K562 (cell line): Measurements from ENCODE around the gene CNTNAP4. TPM values are rescaled to one million over a fixed set of nuclear protein-coding genes. Genes with fewer than 3 reads are reported as not detected.

ENCODE experiments used
- ATAC-seq: fragments of 200-7000 bp; cut with Tn5 transposase; 3 replicates; pipeline ENCODE4 v1.9.1; 2020; ENCODE audit warnings: moderate library complexity
- BruUV-seq: library from RNA; stranded (reverse); fragments of 400-500 nt; replicated peaks from 2 replicates; lab custom pipeline; 2021; lab: Mats Ljungman, UMichigan
- CTCF ChIA-PET: fragments of 300-600 bp; formaldehyde crosslinking; extraction: SDS; loops from one replicate; lab custom pipeline; 2021; ENCODE audit warnings: low intra/inter-chr PET ratio; lab: Yijun Ruan, JAX
- POLR2A ChIA-PET: fragments of 300-600, 350-650 bp; sonication (Branson Sonifier 250); formaldehyde crosslinking; extraction: SDS; loops from one replicate; lab custom pipeline; 2021; ENCODE audit warnings: antibody characterized with exemption, inconsistent platforms; lab: Yijun Ruan, JAX
- DNase-seq, 4 experiments: peaks; one replicate each; pipeline versions ENCODE4 v3.0.0 to v3.0.0-alpha.2; 2011 to 2018; ENCODE audit warnings: low spot score in 3 of 4, mixed read lengths in 3 of 4; ENCODE audit errors: extremely low read depth in 1 of 4
- FAIRE-seq: peaks from 2 replicates; lab custom pipeline; 2011; peaks lifted over from hg19 to GRCh38; lab: Jason Lieb, UNC
- H2AFZ ChIP-seq: 2 replicates; pipeline ENCODE4 v1.6.0; 2011; ENCODE audit warnings: low read depth, low read length, control low read depth, inconsistent platforms
- H3K27ac ChIP-seq: fragments of 200-600 bp; 3 replicates; pipeline ENCODE4 v1.8.0; 2011; ENCODE audit warnings: low read depth, mild to moderate bottlenecking, control low read depth, inconsistent platforms, low read length, moderate library complexity, mixed read lengths; ENCODE audit errors: extremely low read depth
- H3K27me3 ChIP-seq, 2 experiments: fragments of 300-600 bp in 1 of 2; 2 replicates in 1 of 2; 3 replicates in 1 of 2; pipeline versions ENCODE4 v1.6.0 to v1.8.0; 2011; ENCODE audit warnings: inconsistent platforms in 2 of 2, low read length in 2 of 2, mild to moderate bottlenecking in 1 of 2, mixed read lengths in 1 of 2, moderate library complexity in 1 of 2; ENCODE audit not compliant: control insufficient read depth in 2 of 2, insufficient read depth in 2 of 2
- H3K36me3 ChIP-seq: fragments of 300-600 bp; 3 replicates; pipeline ENCODE4 v1.8.0; 2011; ENCODE audit warnings: mild to moderate bottlenecking, low read length, inconsistent platforms; ENCODE audit not compliant: control insufficient read depth, insufficient read depth
- H3K4me1 ChIP-seq, 2 experiments: fragments of 200-600 bp in 1 of 2; replicated peaks in 1 of 2; 2 replicates in 1 of 2; 3 replicates in 1 of 2; pipeline versions ENCODE4 v1.5.1 to v1.8.0; 2011; ENCODE audit warnings: inconsistent platforms in 2 of 2, low read length in 2 of 2, mild to moderate bottlenecking in 1 of 2, mixed read lengths in 1 of 2, moderate library complexity in 1 of 2; ENCODE audit not compliant: control insufficient read depth in 2 of 2, insufficient read depth in 2 of 2
- H3K4me2 ChIP-seq: 2 replicates; pipeline ENCODE4 v1.6.1; 2011; ENCODE audit warnings: low read length, control low read depth, inconsistent platforms, mixed read lengths; ENCODE audit not compliant: insufficient read depth
- H3K4me3 ChIP-seq: fragments of 200-600 bp; sonication (generic), shearing (Covaris generic); 2 replicates; pipeline ENCODE4 v1.5.1; 2016; ENCODE audit warnings: control low read depth, inconsistent platforms
- H3K79me2 ChIP-seq: fragments of 200-600 bp; 3 replicates; pipeline ENCODE4 v1.8.0; 2011; ENCODE audit warnings: low read length, inconsistent platforms; ENCODE audit not compliant: control insufficient read depth, insufficient read depth
- H3K9ac ChIP-seq, 2 experiments: 2 replicates each; pipeline versions ENCODE4 v1.6.0 to v1.6.1; 2011; ENCODE audit warnings: low read depth in 2 of 2, low read length in 2 of 2, control low read depth in 1 of 2, inconsistent platforms in 1 of 2, mild to moderate bottlenecking in 1 of 2, mixed read lengths in 1 of 2; ENCODE audit not compliant: insufficient read depth in 1 of 2
- H3K9me1 ChIP-seq: one replicate; pipeline ENCODE4 v1.6.0; 2011; ENCODE audit warnings: inconsistent platforms, mild to moderate bottlenecking, low read length, moderate library complexity; ENCODE audit not compliant: control insufficient read depth, insufficient read depth
- H3K9me3 ChIP-seq: replicated peaks from 2 replicates; pipeline ENCODE4 v1.5.1; 2011; ENCODE audit warnings: low read depth, low read length, inconsistent platforms; ENCODE audit not compliant: control insufficient read depth, insufficient read depth
- H4K20me1 ChIP-seq: replicated peaks from 2 replicates; pipeline ENCODE4 v1.6.1; 2011; ENCODE audit warnings: low read length, inconsistent platforms, mixed read lengths; ENCODE audit not compliant: control insufficient read depth, insufficient read depth
- CTCF ChIP-seq, 3 experiments: IDR thresholded peaks in 2 of 3; conservative IDR thresholded peaks in 1 of 3; 2 replicates each; pipeline ENCODE4 v1.5.1; 2011 to 2012; ENCODE audit warnings: low read length in 3 of 3, mild to moderate bottlenecking in 3 of 3, control low read depth in 2 of 3, improper control_type of control experiment in 1 of 3, inconsistent platforms in 1 of 3, low read depth in 1 of 3, mixed read lengths in 1 of 3, moderate library complexity in 1 of 3; ENCODE audit not compliant: insufficient read depth in 2 of 3
- KLF10 ChIP-seq: fragments of 250-450 bp; sonication (Bioruptor Pico); IDR thresholded peaks from 2 replicates; pipeline ENCODE4 v1.6.1; 2021; ENCODE audit warnings: matching md5 sums
- SMC3 ChIP-seq: conservative IDR thresholded peaks from 2 replicates; pipeline ENCODE4 v1.6.1; 2011; ENCODE audit warnings: low read depth, low read length, improper control_type of control experiment; ENCODE audit not compliant: insufficient read depth
- STAT5A ChIP-seq: IDR thresholded peaks from 2 replicates; pipeline ENCODE4 v1.6.1; 2012; ENCODE audit warnings: low read length, inconsistent platforms, borderline replicate concordance
- ZBTB1 ChIP-seq: sonication (generic); formaldehyde crosslinking; IDR thresholded peaks from 2 replicates; pipeline ENCODE4 v1.8.1; 2023; ENCODE audit warnings: missing genetic modification reagents, low read depth, mild to moderate bottlenecking, borderline replicate concordance
- ZNF639 ChIP-seq, 2 experiments: fragments of 200-800 bp in 1 of 2; sonication (Bioruptor generic) in 1 of 2; sonication (generic) in 1 of 2; formaldehyde crosslinking in 1 of 2; IDR thresholded peaks in 1 of 2; conservative IDR thresholded peaks in 1 of 2; 2 replicates each; pipeline versions ENCODE4 v1.5.0 to v1.6.1; 2016 to 2020; ENCODE audit warnings: missing compliant biosample characterization in 1 of 2, missing genetic modification characterization in 1 of 2, missing genetic modification reagents in 1 of 2
- WGBS: fragments of 100-300 bp; shearing (Covaris generic); methylation state at CpG from one replicate; pipeline ENCODE4 v1.1.6; 2016; ENCODE audit warnings: low coverage, mixed read lengths; ENCODE audit not compliant: insufficient coverage; ENCODE audit errors: missing lambda C conversion rate; 5-methylcytosine and 5-hydroxymethylcytosine counted together
- in situ Hi-C: fragments of 300-500 bp; cut with MboI; formaldehyde crosslinking; loops from 4 replicates; pipeline ENCODE4 v1.15.0; 2018; ENCODE audit warnings: inconsistent platforms, mixed read lengths
- intact Hi-C: fragments of 100-400 bp; cut with micrococcal nuclease; formaldehyde crosslinking; loops from 2 replicates; pipeline ENCODE4 v1.14.2; 2022
- polyA plus RNA-seq, 8 experiments: library from polyadenylated mRNA; depleted of rRNA in 4 of 8; stranded (reverse) in 5 of 8; unstranded in 3 of 8; fragments of >200 nt; fragmentation: Nextera tagmentation in 2 of 8; fragmentation: Illumina TruSeq in 1 of 8; extraction: Ambion mirVana in 2 of 8; extraction: Trizol in 1 of 8; gene quantifications; 2 replicates each; pipeline versions ENCODE4 v1.2.1 to v1.2.3, GENCODE V29; 2011 to 2014; ENCODE audit warnings: inconsistent platforms in 1 of 8, missing spikeins in 1 of 8
- total RNA-seq, 7 experiments: library from RNA; depleted of rRNA in 6 of 7; stranded (reverse); fragments of >200 nt in 6 of 7; fragmentation: Illumina TruSeq in 2 of 7; extraction: Trizol in 2 of 7; gene quantifications; 2 replicates each; pipeline versions ENCODE4 v1.2.1 to v1.2.3, GENCODE V29; 2011 to 2021; ENCODE audit warnings: low replicate concordance in 1 of 7

The CNTNAP4 gene
- total and polyA plus RNA-seq, 9 of the 15 experiments (the other 6 are each of a cell fraction or from before 2014, with no cell fraction given), result not detected

- no peak for TF ChIP-seq CTCF (IDR thresholded peaks at IDR 0.05 in 2 of 3, conservative IDR thresholded peaks at IDR 0.05 in 1 of 3; ENCODE audit: insufficient read depth in 2 of 3, low read depth in 1 of 3, low read length in 3 of 3)
- TF ChIP-seq ZBTB1 (CRISPR knock-in tag), result no peak
- TF ChIP-seq ZNF639 (CRISPR knock-in tag; conservative IDR thresholded peaks at IDR 0.05 in 1 of 2, IDR thresholded peaks at IDR 0.05 in 1 of 2), result no peak
- no peak for TF ChIP-seq STAT5A
- TF ChIP-seq KLF10, result no peak
Observed at GRCh38 chr16:76228546-76229146, 48.6 kb upstream of the CNTNAP4 start (continued).

- WGBS, result 0% methylated on average over 5 of the region's 5 CpGs
- BruUV-seq, result no TSS peak
- H3K27ac ChIP-seq, result no peak overlapping the region
- ATAC-seq, result no peak
- H3K9me3 ChIP-seq, result no peaks in the 10 kb centered on the region
- no peak overlapping the region for H3K4me3 ChIP-seq
- POLR2A ChIA-PET, result no interaction called here
- no peaks in the 10 kb centered on the region for H3K79me2 ChIP-seq
- no peak overlapping the region for H3K4me2 ChIP-seq
- no peaks in the 10 kb centered on the region for H4K20me1 ChIP-seq
- no peak overlapping the region for H3K9ac ChIP-seq
- no peaks in the 10 kb centered on the region for H3K27me3 ChIP-seq
- no peaks in the 10 kb centered on the region for H3K4me1 ChIP-seq
- DNase-seq, result no peak
- no peaks in the 10 kb centered on the region for H3K9me1 ChIP-seq
- FAIRE-seq, result no peak
- CTCF ChIA-PET, result no interaction called here
- no peak overlapping the region for H2AFZ ChIP-seq
- intact Hi-C loops (no loop called here), in situ Hi-C loops (no loop called here)
- H3K36me3 ChIP-seq, result no peaks in the 10 kb centered on the region
- TF ChIP-seq CTCF (IDR thresholded peaks at IDR 0.05 in 2 of 3, conservative IDR thresholded peaks at IDR 0.05 in 1 of 3; ENCODE audit: insufficient read depth in 2 of 3, low read depth in 1 of 3, low read length in 3 of 3) (no peak), SMC3 (no peak)
Observed at GRCh38 chr16:76232704-76233103, 44.5 kb upstream of the CNTNAP4 start.
